H1 (cell line): Measurements from ENCODE around the gene MAPRE2. TPM values are rescaled to one million over a fixed set of nuclear protein-coding genes. Genes with fewer than 3 reads are reported as not detected.

Experiments
- BRCA1 ChIP-seq: IDR thresholded peaks from 2 replicates; pipeline ENCODE4 v1.6.1; 2012; ENCODE audit warnings: low read depth, low read length, improper control_type of control experiment
- polyA plus RNA-seq, 7 experiments: library from polyadenylated mRNA; depleted of rRNA in 3 of 7; stranded (reverse) in 5 of 7; unstranded in 2 of 7; fragments of >200 nt in 5 of 7; fragments of 200-250 nt in 2 of 7; gene quantifications; 1 replicate in 5 of 7; 2 replicates in 1 of 7; 4 replicates in 1 of 7; pipeline versions ENCODE4 v1.2.1 to v1.2.3, GENCODE V29; 2011 to 2013; ENCODE audit warnings: missing spikeins in 2 of 7, mixed read lengths in 2 of 7
- total RNA-seq: library from RNA; stranded (reverse); fragmentation: NEBNext Ultra II Directional; extraction: Animal tissue kit (Norgen Biotek cat#: 25700); gene quantifications from 2 replicates; pipeline ENCODE4 v1.2.1, GENCODE V29; 2021

Gene MAPRE2
- total and polyA plus RNA-seq, 2 of the 8 experiments (the other 6 are each of a cell fraction or from before 2014, with no cell fraction given), result 32.6 to 33.1 TPM

DNA sequence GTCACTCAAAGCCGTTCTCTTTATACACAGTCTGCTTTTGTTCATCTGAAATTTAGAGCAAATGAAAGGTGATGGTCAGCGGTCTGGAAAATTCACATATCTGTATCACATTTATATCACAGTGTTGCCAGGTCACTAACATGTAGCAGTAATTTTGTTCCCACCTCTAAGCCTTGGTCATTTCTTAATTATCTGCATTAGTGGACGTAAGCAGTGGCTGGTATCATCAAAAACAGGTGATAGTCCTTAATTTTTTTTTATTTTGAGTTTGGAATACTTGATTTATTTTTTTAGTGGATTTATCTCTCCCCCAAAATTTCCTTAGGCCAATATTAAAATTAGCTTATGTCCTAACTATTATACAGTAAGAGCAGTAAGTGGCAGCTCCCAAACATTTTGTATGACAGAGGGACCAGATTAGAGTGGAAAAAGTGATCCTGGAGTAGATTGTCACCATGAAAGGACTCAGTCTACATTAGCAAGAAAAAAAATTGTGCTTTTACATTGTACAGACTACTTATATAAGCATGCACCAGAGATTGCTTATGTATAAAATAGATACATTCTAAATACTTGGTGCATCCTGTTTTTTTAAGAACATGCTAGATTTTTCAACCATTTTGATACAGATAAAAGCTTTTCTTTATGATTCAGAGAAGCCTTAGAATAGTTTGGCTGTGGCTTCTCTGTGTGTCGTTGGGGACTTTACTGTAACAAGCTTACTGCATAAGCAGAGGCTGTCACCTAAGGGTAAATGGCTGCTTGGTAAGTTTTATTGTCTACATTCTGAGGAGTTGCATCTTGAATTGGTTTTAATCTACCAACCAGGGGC, 65.0 kb downstream of the MAPRE2 start (continued):
- TF ChIP-seq BRCA1, result no peak
- TF ChIP-seq, all 59 proteins: peak for 0
